HL-60 (cell line): ENCODE measurements around the gene BRIP1.

Source experiments
- CTCF ChIP-seq: IDR thresholded peaks from one replicate; pipeline ENCODE4 v1.5.1; 2011; ENCODE audit warnings: low read length, control low read depth, inconsistent platforms; ENCODE audit not compliant: insufficient read depth
- GABPA ChIP-seq: IDR thresholded peaks from 2 replicates; pipeline ENCODE4 v1.6.1; 2012; ENCODE audit warnings: low read depth
- REST ChIP-seq: IDR thresholded peaks from 2 replicates; pipeline ENCODE4 v1.6.1; 2012; ENCODE audit warnings: low read depth; ENCODE audit not compliant: insufficient replicate concordance

GRCh38 chr17:61842899-61843298 is 20.4 kb downstream of the BRIP1 start:
- TF ChIP-seq GABPA (no peak), CTCF (no peak), REST (no peak)
